T-helper 1 cell treated with Interleukin-12 subunit alpha and Interleukin-12 subunit beta and Interleukin-4 antibody, amounts not matched to agents 30 ng/mL and 1 ng/mL, for 36 hours (primary cell): ENCODE results near the gene NKAIN1. TPM values are rescaled to one million over a fixed set of nuclear protein-coding genes. Genes with fewer than 3 reads are reported as not detected.
"Not testable (repeated sequence)": the region's sequence is repeated elsewhere in the genome, so short reads cannot be mapped to it uniquely, and the experiment has no call there.

Experiments used
- intact Hi-C: fragments of 100-400 bp; cut with micrococcal nuclease; formaldehyde crosslinking; loops from one replicate; pipeline ENCODE4 v1.15.1; 2024
- total RNA-seq: library from RNA; stranded (reverse); gene quantifications from 2 replicates; pipeline ENCODE4 v1.2.3, GENCODE V29; 2022

Gene NKAIN1
- total RNA-seq, 1 donor from 2014 or later = not detected

GRCh38 chr1:31154632-31155215, 85.0 kb downstream of the NKAIN1 start:
- intact Hi-C loops = loop anchor here (1.0 to 10.0 kb wide), 9 partner anchors 16 to 1972 kb away; partner anchors contain the start of genes PUM1, SNRNP40 and TMEM39B

GRCh38 chr1:31154000-31154631, 85.6 kb downstream of the NKAIN1 start:
- intact Hi-C loops = loop anchor here (2.0 to 10.0 kb wide), 5 partner anchors 17 to 1971 kb away; partner anchors contain the start of gene TMEM39B

GRCh38 chr1:31153423-31153822, 86.3 kb downstream of the NKAIN1 start:
- intact Hi-C loops = loop anchor here (10.0 kb wide), 2 partner anchors 801 to 921 kb away; partner anchors contain the start of gene TMEM39B

- intact Hi-C loops = loop anchor here (10.0 kb wide), 2 partner anchors 803 to 923 kb away; partner anchors contain the start of gene TMEM39B
These were observed 87.4 kb downstream of the NKAIN1 start for GRCh38 chr1:31152181-31152795.

GRCh38 chr1:31151402-31151801, 88.3 kb downstream of the NKAIN1 start:
- intact Hi-C loops = loop anchor here (10.0 kb wide), 2 partner anchors 803 to 923 kb away; partner anchors contain the start of gene TMEM39B

GRCh38 chr1:31148409-31148808, 91.3 kb downstream of the NKAIN1 start:
- intact Hi-C loops = no loop called here

GRCh38 chr1:31145648-31146047, 94.0 kb downstream of the NKAIN1 start:
- intact Hi-C loops = no loop called here

- intact Hi-C loops = no loop called here
These were observed 95.2 kb downstream of the NKAIN1 start for GRCh38 chr1:31144442-31144841.

GRCh38 chr1:31143455-31143854, 96.2 kb downstream of the NKAIN1 start:
- intact Hi-C loops = no loop called here

- intact Hi-C loops = no loop called here
These were observed 97.3 kb downstream of the NKAIN1 start for GRCh38 chr1:31142406-31142805.

GRCh38 chr1:31140299-31140698, 99.4 kb downstream of the NKAIN1 start:
- intact Hi-C loops = no loop called here

GRCh38 chr1:31138797-31139521, 100.7 kb downstream of the NKAIN1 start:
- intact Hi-C loops = not testable (repeated sequence)

GRCh38 chr1:31137873-31138272, 101.8 kb downstream of the NKAIN1 start:
- intact Hi-C loops = not testable (repeated sequence)

- intact Hi-C loops = no loop called here
These were observed 103.6 kb downstream of the NKAIN1 start for GRCh38 chr1:31135973-31136600.

- intact Hi-C loops = no loop called here
These were observed 106.3 kb downstream of the NKAIN1 start for GRCh38 chr1:31133368-31133767.

Other genes starting within 250 kb of the NKAIN1 start
- 119 and 121 TPM in 2 replicates for gene PUM1, start 174.2 kb downstream of the NKAIN1 start, total RNA-seq
- gene SNRNP40, start 56.9 kb upstream of the NKAIN1 start, total RNA-seq = 96.7 and 97.9 TPM in 2 replicates
- gene ZCCHC17, start 57.1 kb upstream of the NKAIN1 start, total RNA-seq = 20.6 and 22.0 TPM in 2 replicates
- gene FABP3, start 133.2 kb upstream of the NKAIN1 start, total RNA-seq = not detected in 2 replicates
- gene SERINC2, start 173.3 kb upstream of the NKAIN1 start, total RNA-seq = 0.10 and 0.29 TPM in 2 replicates